K562 (cell line): ENCODE data around the gene CNBD2. TPM values are rescaled to one million over a fixed set of nuclear protein-coding genes. Genes with fewer than 3 reads are reported as not detected.

Experiments
- BACH1 ChIP-seq: fragments of 200-800 bp; sonication (Bioruptor generic); IDR thresholded peaks from 2 replicates; pipeline ENCODE4 v1.6.1; 2016; ENCODE audit warnings: missing genetic modification characterization, missing compliant biosample characterization
- EWSR1 ChIP-seq: fragments of 450-650 bp; IDR thresholded peaks from 2 replicates; pipeline ENCODE4 v1.6.1; 2018; ENCODE audit warnings: borderline replicate concordance, mild to moderate bottlenecking, low read depth, moderate library complexity; ENCODE audit not compliant: partially characterized antibody
- FOXP1 ChIP-seq: sonication (generic); formaldehyde crosslinking; IDR thresholded peaks from 2 replicates; pipeline ENCODE4 v1.8.0; 2022; ENCODE audit warnings: mild to moderate bottlenecking, missing genetic modification reagents
- GATAD2B ChIP-seq: fragments of 450-650 bp; IDR thresholded peaks from 2 replicates; pipeline ENCODE4 v1.6.1; 2017; ENCODE audit warnings: mild to moderate bottlenecking, borderline replicate concordance
- MAFK ChIP-seq: IDR thresholded peaks from 2 replicates; pipeline ENCODE4 v1.6.1; 2011; ENCODE audit warnings: low read length, improper control_type of control experiment
- MED1 ChIP-seq: sonication (generic); formaldehyde crosslinking; IDR thresholded peaks from 2 replicates; pipeline ENCODE4 v1.8.1; 2023; ENCODE audit warnings: missing genetic modification reagents, borderline replicate concordance
- MXI1 ChIP-seq: IDR thresholded peaks from 2 replicates; pipeline ENCODE4 v1.6.1; 2011; ENCODE audit warnings: low read depth, mild to moderate bottlenecking, improper control_type of control experiment, low read length
- NFXL1 ChIP-seq: fragments of 450-650 bp; formaldehyde crosslinking; IDR thresholded peaks from 2 replicates; pipeline ENCODE4 v1.4.0; 2021; ENCODE audit warnings: mild to moderate bottlenecking
- NR0B1 ChIP-seq: fragments of 450-650 bp; IDR thresholded peaks from one replicate; pipeline ENCODE4 v1.6.1; 2018; ENCODE audit warnings: mild to moderate bottlenecking, moderate library complexity; ENCODE audit not compliant: partially characterized antibody
- NR2C1 ChIP-seq, 2 experiments: fragments of 450-650 bp; IDR thresholded peaks; 2 replicates each; pipeline ENCODE4 v1.6.1; 2017; ENCODE audit warnings: mild to moderate bottlenecking in 2 of 2, antibody characterized with exemption in 1 of 2, inconsistent platforms in 1 of 2, missing compliant biosample characterization in 1 of 2, missing genetic modification characterization in 1 of 2
- NRF1 ChIP-seq, 2 experiments: fragments of 450-650 bp; IDR thresholded peaks in 1 of 2; conservative IDR thresholded peaks in 1 of 2; 2 replicates each; pipeline ENCODE4 v1.6.1; 2014; ENCODE audit warnings: mild to moderate bottlenecking in 2 of 2
- NUFIP1 ChIP-seq: fragments of 450-650 bp; IDR thresholded peaks from 2 replicates; pipeline ENCODE4 v1.6.1; 2018; ENCODE audit not compliant: partially characterized antibody
- SMARCA5 ChIP-seq: fragments of 450-650 bp; IDR thresholded peaks from 2 replicates; pipeline ENCODE4 v1.6.1; 2016
- XRCC4 ChIP-seq: IDR thresholded peaks from one replicate; pipeline ENCODE4 v1.6.1; 2011; ENCODE audit not compliant: insufficient read depth, insufficient read length; ENCODE audit errors: extremely low read depth
- ZBTB1 ChIP-seq: sonication (generic); formaldehyde crosslinking; IDR thresholded peaks from 2 replicates; pipeline ENCODE4 v1.8.1; 2023; ENCODE audit warnings: missing genetic modification reagents, low read depth, mild to moderate bottlenecking, borderline replicate concordance
- ZFPM2 ChIP-seq: fragments of 250-450 bp; sonication (Bioruptor Pico); IDR thresholded peaks from 2 replicates; pipeline ENCODE4 v1.5.1; 2022; ENCODE audit warnings: mild to moderate bottlenecking
- ZNF24 ChIP-seq: fragments of 450-650 bp; IDR thresholded peaks from 2 replicates; pipeline ENCODE4 v1.6.1; 2016
- ZNF431 ChIP-seq: sonication (generic); formaldehyde crosslinking; IDR thresholded peaks from 2 replicates; pipeline ENCODE4 v1.8.0; 2022; ENCODE audit warnings: mild to moderate bottlenecking, missing genetic modification reagents
- ZNF586 ChIP-seq: fragments of 450-650 bp; formaldehyde crosslinking; conservative IDR thresholded peaks from 2 replicates; pipeline ENCODE4 v1.4.0; 2020; ENCODE audit warnings: mild to moderate bottlenecking, moderate library complexity
- polyA plus RNA-seq, 8 experiments: library from polyadenylated mRNA; depleted of rRNA in 4 of 8; stranded (reverse) in 5 of 8; unstranded in 3 of 8; fragments of >200 nt; fragmentation: Nextera tagmentation in 2 of 8; fragmentation: Illumina TruSeq in 1 of 8; extraction: Ambion mirVana in 2 of 8; extraction: Trizol in 1 of 8; gene quantifications; 2 replicates each; pipeline versions ENCODE4 v1.2.1 to v1.2.3, GENCODE V29; 2011 to 2014; ENCODE audit warnings: inconsistent platforms in 1 of 8, missing spikeins in 1 of 8
- total RNA-seq, 7 experiments: library from RNA; depleted of rRNA in 6 of 7; stranded (reverse); fragments of >200 nt in 6 of 7; fragmentation: Illumina TruSeq in 2 of 7; extraction: Trizol in 2 of 7; gene quantifications; 2 replicates each; pipeline versions ENCODE4 v1.2.1 to v1.2.3, GENCODE V29; 2011 to 2021; ENCODE audit warnings: low replicate concordance in 1 of 7
- TF ChIP-seq, protein P1 (sequence below): fragments of 450-650 bp; IDR thresholded peaks from 2 replicates; pipeline ENCODE4 v1.7.1; 2018; ENCODE audit warnings: mild to moderate bottlenecking, low read depth; ENCODE audit not compliant: partially characterized antibody
- TF ChIP-seq, protein P2 (sequence below): fragments of 250-450 bp; sonication (Bioruptor Pico); IDR thresholded peaks from 2 replicates; pipeline ENCODE4 v1.5.0; 2021

Gene CNBD2
- total and polyA plus RNA-seq, 9 of the 15 experiments (the other 6 are each of a cell fraction or from before 2014, with no cell fraction given): 3.2 to 17.5 (median 5.3) TPM

- TF ChIP-seq NR0B1 (no peak), SMARCA5 (no peak), ZNF24 (peak; percentile 45; the same call in 1 of the 2 replicates), ZNF586 (CRISPR knock-in tag) (no peak), MAFK (peak; percentile 70), NUFIP1 (no peak), MXI1 (no peak), GATAD2B (peak; percentile 80; the same call in 1 of the 2 replicates), ZFPM2 (no peak), NFXL1 (no peak), XRCC4 (no peak), ZBTB1 (0 out of 2 replicates have a peak, but pooled peaks have one; percentile 26), NR2C1 (IDR thresholded peaks at IDR 0.05) (peak; percentile 42; the same call in 1 of the 2 replicates), NR2C1 (tag; IDR thresholded peaks at IDR 0.05) (peak; percentile 61), ZNF431 (CRISPR knock-in tag) (no peak), BACH1 (no peak), NRF1 (conservative IDR thresholded peaks at IDR 0.05 in 1 of 2, IDR thresholded peaks at IDR 0.05 in 1 of 2) (peak in 1 of 2 experiments; percentile 28; a peak in 1 of 4 replicates), MED1 (CRISPR knock-in tag) (no peak), EWSR1 (no peak), FOXP1 (CRISPR knock-in tag) (peak; percentile 59)
- TF ChIP-seq, protein P1, sequence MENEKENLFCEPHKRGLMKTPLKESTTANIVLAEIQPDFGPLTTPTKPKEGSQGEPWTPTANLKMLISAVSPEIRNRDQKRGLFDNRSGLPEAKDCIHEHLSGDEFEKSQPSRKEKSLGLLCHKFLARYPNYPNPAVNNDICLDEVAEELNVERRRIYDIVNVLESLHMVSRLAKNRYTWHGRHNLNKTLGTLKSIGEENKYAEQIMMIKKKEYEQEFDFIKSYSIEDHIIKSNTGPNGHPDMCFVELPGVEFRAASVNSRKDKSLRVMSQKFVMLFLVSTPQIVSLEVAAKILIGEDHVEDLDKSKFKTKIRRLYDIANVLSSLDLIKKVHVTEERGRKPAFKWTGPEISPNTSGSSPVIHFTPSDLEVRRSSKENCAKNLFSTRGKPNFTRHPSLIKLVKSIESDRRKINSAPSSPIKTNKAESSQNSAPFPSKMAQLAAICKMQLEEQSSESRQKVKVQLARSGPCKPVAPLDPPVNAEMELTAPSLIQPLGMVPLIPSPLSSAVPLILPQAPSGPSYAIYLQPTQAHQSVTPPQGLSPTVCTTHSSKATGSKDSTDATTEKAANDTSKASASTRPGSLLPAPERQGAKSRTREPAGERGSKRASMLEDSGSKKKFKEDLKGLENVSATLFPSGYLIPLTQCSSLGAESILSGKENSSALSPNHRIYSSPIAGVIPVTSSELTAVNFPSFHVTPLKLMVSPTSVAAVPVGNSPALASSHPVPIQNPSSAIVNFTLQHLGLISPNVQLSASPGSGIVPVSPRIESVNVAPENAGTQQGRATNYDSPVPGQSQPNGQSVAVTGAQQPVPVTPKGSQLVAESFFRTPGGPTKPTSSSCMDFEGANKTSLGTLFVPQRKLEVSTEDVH: peak; percentile 86
- TF ChIP-seq, protein P2, sequence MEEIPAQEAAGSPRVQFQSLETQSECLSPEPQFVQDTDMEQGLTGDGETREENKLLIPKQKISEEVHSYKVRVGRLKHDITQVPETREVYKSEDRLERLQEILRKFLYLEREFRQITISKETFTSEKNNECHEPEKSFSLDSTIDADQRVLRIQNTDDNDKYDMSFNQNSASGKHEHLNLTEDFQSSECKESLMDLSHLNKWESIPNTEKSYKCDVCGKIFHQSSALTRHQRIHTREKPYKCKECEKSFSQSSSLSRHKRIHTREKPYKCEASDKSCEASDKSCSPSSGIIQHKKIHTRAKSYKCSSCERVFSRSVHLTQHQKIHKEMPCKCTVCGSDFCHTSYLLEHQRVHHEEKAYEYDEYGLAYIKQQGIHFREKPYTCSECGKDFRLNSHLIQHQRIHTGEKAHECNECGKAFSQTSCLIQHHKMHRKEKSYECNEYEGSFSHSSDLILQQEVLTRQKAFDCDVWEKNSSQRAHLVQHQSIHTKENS (CRISPR knock-in tag): no peak
Measured at GRCh38 chr20:36050436-36051317, 82.3 kb downstream of the CNBD2 start (continued).
